Measurements from ENCODE around the gene PLEKHF1. TPM values are rescaled to one million over a fixed set of nuclear protein-coding genes. Genes with fewer than 3 reads are reported as not detected.

The PLEKHF1 gene
- total RNA-seq, 6 experiments from 2014 or later, result 1.4 to 2.8 (median 2.6) TPM

- no peak overlapping the region for H3K27ac Mint-ChIP-seq
- no peak for DNase-seq
- peaks cover 52% of the 10 kb centered on the region for H3K27me3 Mint-ChIP-seq (ENCODE audit: insufficient read depth)
- H3K4me1 Mint-ChIP-seq (ENCODE audit: low read depth), result no peaks in the 10 kb centered on the region; the same call in 1 of the 2 replicates
- no peaks in the 10 kb centered on the region for H3K9me3 Mint-ChIP-seq
- H3K4me3 Mint-ChIP-seq, result no peak overlapping the region; the same call in 1 of the 2 replicates
- TF ChIP-seq, protein P1, sequence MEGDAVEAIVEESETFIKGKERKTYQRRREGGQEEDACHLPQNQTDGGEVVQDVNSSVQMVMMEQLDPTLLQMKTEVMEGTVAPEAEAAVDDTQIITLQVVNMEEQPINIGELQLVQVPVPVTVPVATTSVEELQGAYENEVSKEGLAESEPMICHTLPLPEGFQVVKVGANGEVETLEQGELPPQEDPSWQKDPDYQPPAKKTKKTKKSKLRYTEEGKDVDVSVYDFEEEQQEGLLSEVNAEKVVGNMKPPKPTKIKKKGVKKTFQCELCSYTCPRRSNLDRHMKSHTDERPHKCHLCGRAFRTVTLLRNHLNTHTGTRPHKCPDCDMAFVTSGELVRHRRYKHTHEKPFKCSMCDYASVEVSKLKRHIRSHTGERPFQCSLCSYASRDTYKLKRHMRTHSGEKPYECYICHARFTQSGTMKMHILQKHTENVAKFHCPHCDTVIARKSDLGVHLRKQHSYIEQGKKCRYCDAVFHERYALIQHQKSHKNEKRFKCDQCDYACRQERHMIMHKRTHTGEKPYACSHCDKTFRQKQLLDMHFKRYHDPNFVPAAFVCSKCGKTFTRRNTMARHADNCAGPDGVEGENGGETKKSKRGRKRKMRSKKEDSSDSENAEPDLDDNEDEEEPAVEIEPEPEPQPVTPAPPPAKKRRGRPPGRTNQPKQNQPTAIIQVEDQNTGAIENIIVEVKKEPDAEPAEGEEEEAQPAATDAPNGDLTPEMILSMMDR (IDR thresholded peaks at IDR 0.05), result no peak
- H3K36me3 Mint-ChIP-seq (ENCODE audit: low read depth), result no peaks in the 10 kb centered on the region
Observed at GRCh38 chr19:29724746-29725145, 59.5 kb downstream of the PLEKHF1 start.

Other genes with a start within 250 kb of the PLEKHF1 start
- gene VSTM2B, start 139.5 kb upstream of the PLEKHF1 start, total RNA-seq (2021; fragmentation: NEBNext Ultra II Directional; extraction: Animal tissue kit (Norgen Biotek cat#: 25700)), result not detected
- gene POP4, start 59.2 kb upstream of the PLEKHF1 start, total RNA-seq (2021; fragmentation: NEBNext Ultra II Directional; extraction: Animal tissue kit (Norgen Biotek cat#: 25700)), result 100 to 1,000 TPM in 2 of 6 experiments, 10 to 100 TPM in 4; 73.9 to 104 (median 88.8) TPM
- gene C19orf12, start 49.8 kb downstream of the PLEKHF1 start, total RNA-seq (2021; fragmentation: NEBNext Ultra II Directional; extraction: Animal tissue kit (Norgen Biotek cat#: 25700)), result 10 to 100 TPM; 23.3 to 32.7 (median 24.7) TPM
- gene CCNE1, start 146.5 kb downstream of the PLEKHF1 start, total RNA-seq (2021; fragmentation: NEBNext Ultra II Directional; extraction: Animal tissue kit (Norgen Biotek cat#: 25700)), result 1 to 10 TPM; 5.6 to 7.0 (median 6.5) TPM